ENCODE results near the gene KHDRBS2.

Gene KHDRBS2

GRCh38 chr6:61887423-61887822 is 398.6 kb downstream of the KHDRBS2 start:
- Histone ChIP-seq H3K27me3 (ENCODE audit: insufficient read depth, low read length, poor library complexity) (no peaks in the 10 kb centered on the region), H3K27ac (ENCODE audit: low read depth, low read length) (no peak overlapping the region), H3K4me3 (ENCODE audit: low read length) (no peak overlapping the region), H3K18ac (ENCODE audit: low read length) (no peak overlapping the region), H3K56ac (ENCODE audit: low read length) (no peak overlapping the region), H3K79me1 (ENCODE audit: low read length) (no peaks in the 10 kb centered on the region), H4K5ac (ENCODE audit: low read length) (no peak overlapping the region), H4K8ac (ENCODE audit: low read depth, low read length) (no peak overlapping the region), H2BK5ac (ENCODE audit: low read length) (no peak overlapping the region), H2BK15ac (replicated peaks; ENCODE audit: low read depth) (no peak overlapping the region), H3K79me2 (ENCODE audit: control insufficient read depth, insufficient read depth, low read length) (no peaks in the 10 kb centered on the region), H3K4ac (ENCODE audit: low read depth, low read length) (no peak overlapping the region), H2BK120ac (ENCODE audit: low read depth, low read length) (no peak overlapping the region), H3K4me1 (ENCODE audit: control insufficient read depth, low read depth, low read length) (no peaks in the 10 kb centered on the region), H2AK5ac (ENCODE audit: low read length) (no peak overlapping the region), H3K4me2 (ENCODE audit: low read length) (no peak overlapping the region), H3K36me3 (ENCODE audit: control insufficient read depth, insufficient read depth, low read length) (no peaks in the 10 kb centered on the region), H3K9ac (ENCODE audit: low read length) (no peak overlapping the region), H3K23ac (ENCODE audit: low read length) (no peak overlapping the region)
- DNase-seq: peak; percentile 43
- no CpG with 5 or more reads among the region's 1 CpG for WGBS (ENCODE audit: extremely low coverage, insufficient coverage, low lambda C conversion rate)

- Histone ChIP-seq H2BK120ac (ENCODE audit: low read depth, low read length) (no peak overlapping the region), H3K18ac (ENCODE audit: low read length) (no peak overlapping the region), H3K56ac (ENCODE audit: low read length) (no peak overlapping the region), H2AK5ac (ENCODE audit: low read length) (no peak overlapping the region), H3K9ac (ENCODE audit: low read length) (no peak overlapping the region), H3K4me2 (ENCODE audit: low read length) (no peak overlapping the region), H2BK5ac (ENCODE audit: low read length) (no peak overlapping the region), H3K27me3 (ENCODE audit: insufficient read depth, low read length, poor library complexity) (no peaks in the 10 kb centered on the region), H4K5ac (ENCODE audit: low read length) (no peak overlapping the region), H3K4me3 (ENCODE audit: low read length) (no peak overlapping the region), H3K79me2 (ENCODE audit: control insufficient read depth, insufficient read depth, low read length) (no peaks in the 10 kb centered on the region), H3K79me1 (ENCODE audit: low read length) (no peaks in the 10 kb centered on the region), H3K23ac (ENCODE audit: low read length) (no peak overlapping the region), H3K4ac (ENCODE audit: low read depth, low read length) (no peak overlapping the region), H3K27ac (ENCODE audit: low read depth, low read length) (no peak overlapping the region), H2BK15ac (replicated peaks; ENCODE audit: low read depth) (no peak overlapping the region), H3K4me1 (ENCODE audit: control insufficient read depth, low read depth, low read length) (no peaks in the 10 kb centered on the region), H3K36me3 (ENCODE audit: control insufficient read depth, insufficient read depth, low read length) (no peaks in the 10 kb centered on the region), H4K8ac (ENCODE audit: low read depth, low read length) (no peak overlapping the region)
- no CpG with 5 or more reads among the region's 1 CpG for WGBS (ENCODE audit: extremely low coverage, insufficient coverage, low lambda C conversion rate)
- DNase-seq: peak; percentile 50
Observed at GRCh38 chr6:61886608-61887259, 399.3 kb downstream of the KHDRBS2 start.

GRCh38 chr6:61869632-61870400 is 416.2 kb downstream of the KHDRBS2 start:
- Histone ChIP-seq H3K23ac (ENCODE audit: low read length) (no peak overlapping the region), H3K79me2 (ENCODE audit: control insufficient read depth, insufficient read depth, low read length) (no peaks in the 10 kb centered on the region), H4K5ac (ENCODE audit: low read length) (no peak overlapping the region), H3K27me3 (ENCODE audit: insufficient read depth, low read length, poor library complexity) (no peaks in the 10 kb centered on the region), H3K18ac (ENCODE audit: low read length) (no peak overlapping the region), H2BK15ac (replicated peaks; ENCODE audit: low read depth) (no peak overlapping the region), H2BK120ac (ENCODE audit: low read depth, low read length) (no peak overlapping the region), H4K8ac (ENCODE audit: low read depth, low read length) (no peak overlapping the region), H3K56ac (ENCODE audit: low read length) (no peak overlapping the region), H3K4ac (ENCODE audit: low read depth, low read length) (no peak overlapping the region), H3K9ac (ENCODE audit: low read length) (no peak overlapping the region), H3K4me1 (ENCODE audit: control insufficient read depth, low read depth, low read length) (no peaks in the 10 kb centered on the region), H2BK5ac (ENCODE audit: low read length) (no peak overlapping the region), H3K79me1 (ENCODE audit: low read length) (no peaks in the 10 kb centered on the region), H3K4me2 (ENCODE audit: low read length) (no peak overlapping the region), H2AK5ac (ENCODE audit: low read length) (no peak overlapping the region), H3K4me3 (ENCODE audit: low read length) (no peak overlapping the region), H3K36me3 (ENCODE audit: control insufficient read depth, insufficient read depth, low read length) (no peaks in the 10 kb centered on the region), H3K27ac (ENCODE audit: low read depth, low read length) (no peak overlapping the region)
- no peak for DNase-seq
- WGBS (ENCODE audit: extremely low coverage, insufficient coverage, low lambda C conversion rate): no CpG with 5 or more reads among the region's 15 CpGs

- Histone ChIP-seq H3K23ac (ENCODE audit: low read length) (no peak overlapping the region), H3K9ac (ENCODE audit: low read length) (no peak overlapping the region), H3K4me2 (ENCODE audit: low read length) (no peak overlapping the region), H2BK5ac (ENCODE audit: low read length) (no peak overlapping the region), H3K18ac (ENCODE audit: low read length) (no peak overlapping the region), H3K4me3 (ENCODE audit: low read length) (no peak overlapping the region), H3K36me3 (ENCODE audit: control insufficient read depth, insufficient read depth, low read length) (no peaks in the 10 kb centered on the region), H3K4me1 (ENCODE audit: control insufficient read depth, low read depth, low read length) (no peaks in the 10 kb centered on the region), H2BK120ac (ENCODE audit: low read depth, low read length) (no peak overlapping the region), H3K56ac (ENCODE audit: low read length) (no peak overlapping the region), H3K79me2 (ENCODE audit: control insufficient read depth, insufficient read depth, low read length) (no peaks in the 10 kb centered on the region), H2BK15ac (replicated peaks; ENCODE audit: low read depth) (no peak overlapping the region), H3K79me1 (ENCODE audit: low read length) (no peaks in the 10 kb centered on the region), H4K8ac (ENCODE audit: low read depth, low read length) (no peak overlapping the region), H4K5ac (ENCODE audit: low read length) (no peak overlapping the region), H3K27me3 (ENCODE audit: insufficient read depth, low read length, poor library complexity) (no peaks in the 10 kb centered on the region), H3K4ac (ENCODE audit: low read depth, low read length) (no peak overlapping the region), H2AK5ac (ENCODE audit: low read length) (no peak overlapping the region), H3K27ac (ENCODE audit: low read depth, low read length) (no peak overlapping the region)
- WGBS (ENCODE audit: extremely low coverage, insufficient coverage, low lambda C conversion rate): no CpG with 5 or more reads among the region's 8 CpGs
- DNase-seq: no peak
Observed at GRCh38 chr6:61868507-61869080, 417.4 kb downstream of the KHDRBS2 start.

GRCh38 chr6:61867635-61868034 is 418.4 kb downstream of the KHDRBS2 start:
- Histone ChIP-seq H3K4me1 (ENCODE audit: control insufficient read depth, low read depth, low read length) (no peaks in the 10 kb centered on the region), H3K23ac (ENCODE audit: low read length) (no peak overlapping the region), H3K18ac (ENCODE audit: low read length) (no peak overlapping the region), H4K5ac (ENCODE audit: low read length) (no peak overlapping the region), H4K8ac (ENCODE audit: low read depth, low read length) (no peak overlapping the region), H3K4me3 (ENCODE audit: low read length) (no peak overlapping the region), H2AK5ac (ENCODE audit: low read length) (no peak overlapping the region), H3K79me2 (ENCODE audit: control insufficient read depth, insufficient read depth, low read length) (no peaks in the 10 kb centered on the region), H3K4me2 (ENCODE audit: low read length) (no peak overlapping the region), H3K27me3 (ENCODE audit: insufficient read depth, low read length, poor library complexity) (no peaks in the 10 kb centered on the region), H2BK5ac (ENCODE audit: low read length) (no peak overlapping the region), H2BK15ac (replicated peaks; ENCODE audit: low read depth) (no peak overlapping the region), H3K27ac (ENCODE audit: low read depth, low read length) (no peak overlapping the region), H3K4ac (ENCODE audit: low read depth, low read length) (no peak overlapping the region), H2BK120ac (ENCODE audit: low read depth, low read length) (no peak overlapping the region), H3K56ac (ENCODE audit: low read length) (no peak overlapping the region), H3K79me1 (ENCODE audit: low read length) (no peaks in the 10 kb centered on the region), H3K36me3 (ENCODE audit: control insufficient read depth, insufficient read depth, low read length) (no peaks in the 10 kb centered on the region), H3K9ac (ENCODE audit: low read length) (no peak overlapping the region)
- WGBS (ENCODE audit: extremely low coverage, insufficient coverage, low lambda C conversion rate): no CpG with 5 or more reads among the region's 4 CpGs
- DNase-seq: no peak
